Right lung (tissue), 10 donors: ENCODE results near the gene RHOBTB1. TPM values are rescaled to one million over a fixed set of nuclear protein-coding genes. Genes with fewer than 3 reads are reported as not detected.
"Not testable (repeated sequence)": the region's sequence is repeated elsewhere in the genome, so short reads cannot be mapped to it uniquely, and the experiment has no call there.

ENCODE experiments used
- DNase-seq, 2 donors: peaks; one replicate each; pipeline ENCODE4 v3.0.0-alpha.2; 2013
- long read RNA-seq, 8 donors: transcript quantifications; one replicate each; lab custom pipeline, GENCODE V29; 2026
- polyA plus RNA-seq, 5 donors: library from polyadenylated mRNA; unstranded; fragments of 120-200 nt; gene quantifications; one replicate each; pipeline versions ENCODE4 v1.2.1 to v1.2.3, GENCODE V29; 2013; ENCODE audit warnings: inconsistent platforms in 1 of 5, low replicate concordance in 1 of 5; ENCODE audit not compliant: insufficient read length in 5 of 5, insufficient read depth in 1 of 5

Gene RHOBTB1, protein sequence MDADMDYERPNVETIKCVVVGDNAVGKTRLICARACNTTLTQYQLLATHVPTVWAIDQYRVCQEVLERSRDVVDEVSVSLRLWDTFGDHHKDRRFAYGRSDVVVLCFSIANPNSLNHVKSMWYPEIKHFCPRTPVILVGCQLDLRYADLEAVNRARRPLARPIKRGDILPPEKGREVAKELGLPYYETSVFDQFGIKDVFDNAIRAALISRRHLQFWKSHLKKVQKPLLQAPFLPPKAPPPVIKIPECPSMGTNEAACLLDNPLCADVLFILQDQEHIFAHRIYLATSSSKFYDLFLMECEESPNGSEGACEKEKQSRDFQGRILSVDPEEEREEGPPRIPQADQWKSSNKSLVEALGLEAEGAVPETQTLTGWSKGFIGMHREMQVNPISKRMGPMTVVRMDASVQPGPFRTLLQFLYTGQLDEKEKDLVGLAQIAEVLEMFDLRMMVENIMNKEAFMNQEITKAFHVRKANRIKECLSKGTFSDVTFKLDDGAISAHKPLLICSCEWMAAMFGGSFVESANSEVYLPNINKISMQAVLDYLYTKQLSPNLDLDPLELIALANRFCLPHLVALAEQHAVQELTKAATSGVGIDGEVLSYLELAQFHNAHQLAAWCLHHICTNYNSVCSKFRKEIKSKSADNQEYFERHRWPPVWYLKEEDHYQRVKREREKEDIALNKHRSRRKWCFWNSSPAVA
- polyA plus RNA-seq = 10 to 100 TPM; 41.7 to 55.4 (median 49.5) TPM
- long read RNA-seq, donor 1, full-length matches to known transcripts = 4 of 4 reads
- long read RNA-seq, donor 1, partial matches to known transcripts = 0 of 4 reads
- long read RNA-seq, donor 1, other reads (novel, unspliced or antisense) = 0 of 4 reads
- long read RNA-seq, donor 2, full-length matches to known transcripts = 2 of 2 reads
- long read RNA-seq, donor 2, partial matches to known transcripts = 0 of 2 reads
- long read RNA-seq, donor 2, other reads (novel, unspliced or antisense) = 0 of 2 reads
- long read RNA-seq, donor 3, full-length matches to known transcripts = 2 of 2 reads
- long read RNA-seq, donor 3, partial matches to known transcripts = 0 of 2 reads
- long read RNA-seq, donor 3, other reads (novel, unspliced or antisense) = 0 of 2 reads
- long read RNA-seq, donor 4, full-length matches to known transcripts = 3 of 3 reads
- long read RNA-seq, donor 4, partial matches to known transcripts = 0 of 3 reads
- long read RNA-seq, donor 4, other reads (novel, unspliced or antisense) = 0 of 3 reads
- long read RNA-seq, donor 5, full-length matches to known transcripts = 3 of 3 reads
- long read RNA-seq, donor 5, partial matches to known transcripts = 0 of 3 reads
- long read RNA-seq, donor 5, other reads (novel, unspliced or antisense) = 0 of 3 reads
- long read RNA-seq, donor 6, full-length matches to known transcripts = 4 of 4 reads
- long read RNA-seq, donor 6, partial matches to known transcripts = 0 of 4 reads
- long read RNA-seq, donor 6, other reads (novel, unspliced or antisense) = 0 of 4 reads
- long read RNA-seq, donor 7 = 0 reads
- long read RNA-seq, donor 8, full-length matches to known transcripts = 1 of 1 reads
- long read RNA-seq, donor 8, partial matches to known transcripts = 0 of 1 reads
- long read RNA-seq, donor 8, other reads (novel, unspliced or antisense) = 0 of 1 reads

DNA sequence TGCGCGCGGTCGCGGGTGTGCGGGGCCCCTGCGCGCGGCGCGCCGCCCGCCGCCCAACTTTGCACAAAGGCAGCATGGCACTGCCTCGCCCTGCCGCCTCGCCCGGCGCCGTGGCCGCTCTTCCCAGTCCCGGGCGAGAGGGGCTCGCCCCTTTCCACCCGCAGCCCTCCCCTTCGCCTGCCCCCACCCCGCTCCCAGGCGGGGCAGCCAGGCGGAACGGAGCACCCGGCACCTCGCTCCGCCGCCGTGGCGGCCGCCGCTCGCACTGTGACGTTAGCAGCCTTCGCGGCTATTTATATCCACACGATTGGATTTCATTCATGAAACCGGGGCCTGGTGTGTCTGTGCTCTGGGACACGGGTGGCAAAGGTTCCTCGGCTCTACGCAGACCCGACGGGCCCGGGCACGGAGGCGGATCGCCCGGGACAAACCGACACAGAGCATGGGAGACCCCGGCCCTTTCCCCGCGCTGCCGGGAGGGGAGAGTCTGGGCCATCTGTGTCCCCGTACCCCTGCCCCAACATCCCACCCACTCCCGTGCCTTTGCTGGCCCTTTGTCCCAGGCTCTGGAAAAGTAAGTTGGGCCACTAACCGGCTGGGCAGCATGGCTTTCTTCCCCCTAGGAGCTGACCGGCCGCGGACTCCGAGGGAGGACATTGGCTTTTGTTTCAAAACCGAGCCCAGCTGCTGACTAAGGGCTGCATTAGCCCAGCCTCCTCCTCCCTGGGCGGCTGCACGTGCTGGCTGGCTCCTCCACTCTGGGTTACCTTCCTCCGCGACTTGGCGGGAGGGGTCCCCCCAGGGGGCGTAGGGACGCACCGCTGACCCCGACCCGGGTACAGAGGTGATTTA is at the start of gene RHOBTB1:
Gene RHOBTB1, minus strand, starts transcription at position 128 of the 852 bp plus-strand sequence. CDS start 32,643 bp downstream, outside the sequence.
- DNase-seq = peak; percentile 87 to 88

DNA sequence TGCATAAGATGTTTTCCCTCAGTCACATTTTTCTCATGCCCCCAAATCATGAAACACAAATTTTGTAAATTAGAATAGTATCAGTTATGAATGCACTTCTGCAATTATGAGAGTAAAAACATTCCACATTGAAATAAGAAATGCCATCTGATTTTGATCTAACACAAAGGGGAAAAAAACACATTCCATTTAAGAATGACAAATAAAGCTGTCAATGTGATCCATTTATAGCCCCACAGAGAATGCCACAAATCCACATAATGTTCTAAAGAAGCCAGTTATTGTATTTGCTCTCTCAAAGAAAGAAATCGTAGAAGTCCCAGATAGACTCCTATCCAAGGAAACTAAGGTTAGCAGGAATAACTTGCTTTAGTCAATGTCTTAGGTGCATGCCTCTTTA is 48.7 kb upstream of the RHOBTB1 start:
- no peak for DNase-seq

DNA sequence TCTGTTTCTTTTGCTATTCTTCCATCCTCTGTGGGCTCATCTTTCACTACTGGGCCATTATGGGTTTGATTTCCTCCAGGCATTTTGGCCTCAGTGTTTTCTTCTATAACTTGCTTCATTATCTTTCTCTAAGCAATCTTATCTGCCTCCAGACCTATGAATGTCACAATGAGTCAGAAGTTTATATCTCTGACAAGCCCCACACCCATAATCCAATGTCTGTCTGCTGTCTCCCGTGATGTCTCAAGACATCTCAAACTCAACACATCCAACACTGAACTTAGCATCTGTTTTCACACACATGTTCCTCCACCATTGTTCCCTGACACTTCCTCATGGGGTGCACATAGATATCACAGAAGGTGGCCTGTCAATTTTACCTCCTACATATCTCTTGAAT is 46.7 kb upstream of the RHOBTB1 start:
- no peak for DNase-seq

DNA sequence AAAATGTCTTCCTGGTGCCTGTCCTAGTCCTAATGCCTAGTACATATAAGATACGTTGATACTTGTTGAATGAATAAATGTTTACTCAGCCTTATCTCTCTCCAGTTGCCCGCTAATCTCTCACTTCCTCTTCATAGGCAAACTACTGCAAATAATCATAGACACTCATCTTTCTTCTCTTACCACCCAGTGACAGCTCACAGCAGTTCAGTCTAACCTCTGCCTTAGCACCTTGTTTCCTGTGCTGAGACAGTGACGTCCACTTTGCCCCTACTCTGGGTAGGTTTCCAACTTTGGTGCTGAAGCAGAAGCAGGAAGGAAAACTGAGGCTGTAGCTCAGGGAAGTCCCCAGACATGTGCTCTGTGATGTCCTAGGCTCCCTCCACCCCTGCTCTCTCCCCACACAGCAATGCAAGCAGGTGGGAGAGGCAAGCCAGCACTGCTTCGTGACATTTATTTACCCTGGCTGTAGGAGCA is 45.5 kb upstream of the RHOBTB1 start:
- DNase-seq = no peak

DNA sequence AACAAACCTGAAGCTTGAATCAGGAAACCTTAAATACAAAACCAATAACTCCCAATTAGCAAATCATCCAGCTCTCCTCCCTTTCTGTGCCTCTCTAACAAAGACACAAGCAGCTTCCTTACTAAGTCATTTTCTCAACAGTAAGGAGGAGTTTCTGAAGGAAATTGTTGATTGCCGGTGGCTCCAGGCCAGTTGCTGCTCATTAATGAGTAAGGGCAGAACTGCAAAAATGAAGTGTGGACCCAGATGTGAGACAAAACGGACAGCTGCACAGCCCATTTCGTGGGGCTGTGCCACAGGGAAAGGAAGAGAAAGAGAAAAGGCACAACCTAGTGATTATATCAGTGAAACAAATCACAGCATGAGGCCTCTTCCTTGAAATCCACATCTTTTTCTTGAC is 42.8 kb upstream of the RHOBTB1 start:
- peak; percentile 59 to 64 for DNase-seq

DNA sequence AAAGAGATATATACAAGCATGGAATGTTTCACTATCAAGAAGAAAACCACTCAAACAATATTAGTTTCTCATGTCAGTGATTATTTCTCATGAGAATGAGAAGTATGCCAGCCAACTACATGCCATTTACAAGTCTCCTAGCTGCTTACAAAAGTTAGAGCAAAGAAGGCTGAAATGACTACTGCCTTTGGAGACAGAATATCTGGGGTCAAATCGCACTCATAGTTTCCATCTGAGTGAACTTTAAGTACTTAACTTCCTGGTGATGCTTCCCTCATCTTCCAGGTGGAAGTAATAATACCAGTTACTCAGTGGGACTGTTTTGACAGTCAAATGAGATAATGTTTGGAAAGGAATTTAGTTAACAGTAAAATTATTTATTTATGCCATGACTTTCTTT is 42.0 kb upstream of the RHOBTB1 start:
- no peak for DNase-seq

DNA sequence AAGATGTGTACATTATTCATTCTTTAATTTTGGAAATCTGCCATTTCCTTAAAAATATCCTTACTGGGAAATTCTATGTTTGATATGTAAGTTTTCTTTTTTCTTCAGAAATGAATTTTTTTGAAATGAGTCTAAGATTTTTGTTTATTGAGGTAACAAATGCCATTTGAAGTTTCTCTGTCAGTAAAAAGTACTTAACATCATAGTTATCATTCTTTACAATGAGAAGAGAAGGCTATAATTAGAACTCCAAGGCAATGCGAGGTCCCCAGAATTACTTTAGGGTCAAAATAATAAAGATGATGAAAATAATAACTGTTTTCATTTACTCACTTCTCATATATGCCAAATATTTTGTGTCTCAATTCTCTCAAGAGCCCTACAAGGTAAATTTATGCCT is 37.0 kb upstream of the RHOBTB1 start:
- no peak for DNase-seq

DNA sequence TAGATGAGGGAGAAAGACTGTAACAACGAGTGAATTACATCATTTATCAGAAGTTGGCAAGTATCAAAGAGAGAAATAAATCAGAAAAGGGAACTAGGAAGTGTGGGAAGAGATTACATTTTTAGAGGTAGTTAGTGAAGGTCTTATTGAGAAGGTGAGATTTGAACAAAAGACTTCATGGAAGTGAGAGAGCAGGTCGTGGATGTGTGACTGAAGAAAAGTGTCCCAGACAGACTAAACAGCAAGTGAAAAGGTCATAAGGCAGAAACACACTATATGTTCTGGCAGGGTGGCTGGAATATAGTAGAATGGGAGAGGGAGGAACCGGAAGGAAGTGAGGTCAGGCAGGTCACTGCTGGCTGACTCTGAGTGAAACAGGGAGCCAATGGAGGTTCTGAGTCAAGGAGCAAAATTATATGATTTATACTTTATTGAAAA is 35.7 kb upstream of the RHOBTB1 start:
- DNase-seq = no peak

DNA sequence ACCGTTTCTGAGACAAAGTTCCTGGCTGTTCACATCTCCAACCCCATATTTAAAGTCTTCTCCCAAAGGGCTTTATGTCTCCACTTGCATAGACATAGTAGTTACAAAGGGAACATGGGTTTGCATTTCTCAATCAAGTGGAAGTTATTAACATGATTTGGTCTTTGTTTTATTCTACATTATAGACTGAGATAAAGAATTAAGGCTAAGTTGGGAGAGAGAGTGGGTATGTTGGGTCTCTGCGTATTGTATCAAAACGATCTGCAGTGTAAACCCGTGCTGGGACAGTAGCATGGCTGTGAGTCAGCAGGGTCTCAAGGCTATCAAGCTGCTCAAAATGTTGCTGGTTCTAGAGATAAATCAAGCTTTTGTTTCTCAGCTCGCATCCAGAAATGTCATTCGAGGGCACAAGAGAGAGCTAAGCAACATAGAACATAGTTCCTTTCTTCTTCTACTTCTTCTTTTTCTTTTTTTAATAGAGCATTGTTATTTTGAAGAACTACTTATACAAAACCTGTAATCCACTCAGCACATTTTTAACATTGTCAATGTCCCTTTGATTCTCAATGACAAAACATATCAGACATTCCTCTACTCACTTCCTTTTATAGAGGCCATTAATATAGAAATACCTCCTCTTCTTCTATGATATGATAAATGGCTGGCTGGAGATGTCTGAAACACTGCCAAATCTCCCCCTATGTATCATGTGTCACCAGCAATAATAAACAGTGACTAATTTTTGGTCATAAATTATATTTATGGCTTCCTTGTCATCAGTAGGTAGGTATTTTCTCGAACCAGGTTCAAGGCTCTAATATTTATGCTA is 34.5 kb upstream of the RHOBTB1 start:
- DNase-seq = no peak

DNA sequence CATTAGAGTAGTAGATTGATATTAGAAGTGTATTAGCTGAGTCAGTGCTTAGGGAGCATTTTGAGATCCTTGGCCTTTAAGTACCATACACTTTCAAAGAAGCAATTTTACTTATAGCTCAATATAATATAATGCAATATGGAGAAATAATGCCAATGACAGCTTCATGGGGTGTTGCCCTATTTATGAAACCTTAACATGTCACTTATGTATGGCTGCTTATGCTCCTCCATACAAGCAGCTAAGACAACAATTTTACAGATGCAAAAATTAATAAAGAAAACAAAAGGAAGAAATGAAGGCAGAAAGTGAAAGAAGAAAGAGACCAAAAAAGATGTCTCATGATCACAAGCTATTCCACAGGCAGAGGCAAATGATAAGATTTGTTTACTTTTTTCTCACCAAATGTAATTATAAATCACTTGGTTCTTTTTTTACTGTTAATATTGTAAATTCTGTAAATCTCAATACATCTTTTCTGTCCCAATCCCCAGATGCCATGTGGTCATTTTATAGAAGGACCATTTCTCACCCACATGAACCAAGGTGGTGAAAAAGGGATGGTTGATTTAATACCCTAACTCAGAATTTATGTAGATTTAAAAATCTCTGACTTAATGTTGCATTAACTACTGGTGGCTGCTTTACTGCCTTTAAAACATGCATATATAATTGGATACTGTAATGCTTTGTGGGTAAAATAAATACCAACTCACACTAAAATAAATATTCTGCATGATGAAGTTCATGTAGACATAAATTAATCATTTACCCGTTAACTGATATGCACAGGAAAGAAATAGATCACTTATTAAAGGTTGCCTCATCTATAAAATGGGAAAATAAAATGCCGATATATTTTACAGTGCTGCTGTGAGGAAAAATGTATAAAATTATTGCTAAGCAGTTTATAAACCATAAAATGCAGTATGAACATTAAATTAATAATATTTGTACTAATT is 33.5 kb upstream of the RHOBTB1 start:
- no peak for DNase-seq

DNA sequence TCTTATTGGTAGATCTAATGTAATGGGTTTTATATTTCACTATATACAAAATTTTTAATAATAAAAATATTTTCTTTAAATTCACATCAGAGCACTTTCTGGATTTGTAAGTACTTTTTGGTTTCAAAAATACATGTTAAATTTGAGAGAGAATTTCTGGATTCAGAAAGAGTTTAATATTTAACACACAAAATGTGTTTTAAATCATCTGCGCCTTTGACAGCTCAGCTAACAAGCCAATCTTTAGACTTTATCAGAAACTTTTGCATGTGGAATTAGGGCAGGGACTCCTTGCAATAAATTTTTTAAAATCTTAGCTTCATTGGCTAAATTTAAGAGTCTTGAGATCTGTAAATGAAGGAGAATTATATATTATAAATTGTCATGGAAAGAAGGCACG is 32.7 kb upstream of the RHOBTB1 start:
- no peak for DNase-seq

DNA sequence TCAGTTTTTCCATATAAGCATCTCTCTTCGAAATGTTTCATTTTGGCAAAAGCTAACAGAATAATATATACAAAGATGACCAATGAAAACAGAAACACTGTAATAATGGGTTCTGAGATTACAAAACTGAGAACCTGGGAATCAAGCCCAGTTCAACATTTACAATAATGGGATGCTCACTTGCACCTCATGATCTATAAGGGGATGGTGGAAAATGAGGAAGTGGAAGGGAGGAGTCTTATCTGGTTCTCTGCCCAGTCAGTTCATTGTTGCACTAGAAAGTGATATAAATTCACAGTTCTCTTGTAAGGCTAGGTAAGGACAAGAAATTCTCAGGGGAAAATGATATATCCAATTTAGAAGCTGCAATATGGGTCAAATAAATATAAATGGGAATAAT is 31.7 kb upstream of the RHOBTB1 start:
- peak; percentile 78 to 83 for DNase-seq

DNA sequence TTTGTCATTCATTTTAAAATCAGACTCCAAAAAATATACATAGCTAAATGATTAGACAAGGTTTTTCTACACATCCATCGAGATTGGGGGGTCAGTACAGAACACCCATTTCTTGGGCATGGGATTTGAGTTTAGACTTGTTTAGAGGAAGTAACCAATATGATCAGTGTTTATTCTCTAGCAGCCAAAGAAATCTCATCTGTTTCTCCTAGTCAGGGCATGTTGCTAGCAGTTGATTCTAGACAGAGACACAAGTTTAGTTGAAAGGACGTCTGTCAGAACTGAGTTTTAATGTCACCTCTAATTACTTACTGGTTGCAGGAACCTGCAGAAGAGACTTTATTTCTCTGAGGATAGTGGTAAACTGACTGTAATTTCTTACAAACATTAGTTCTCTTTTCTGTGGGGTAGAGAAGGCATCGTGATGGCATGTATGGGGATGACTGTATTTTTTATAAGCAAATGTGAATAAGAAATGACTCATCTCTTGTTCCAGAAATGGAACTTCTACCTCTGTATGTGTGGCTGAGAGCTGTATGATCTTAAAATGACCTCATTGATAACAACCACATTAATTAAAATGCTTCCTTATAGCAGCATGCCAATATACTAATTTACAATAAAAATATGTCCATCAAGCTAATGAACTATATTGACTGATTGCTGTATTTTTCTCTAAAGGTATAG is 30.6 kb upstream of the RHOBTB1 start:
- no peak for DNase-seq

DNA sequence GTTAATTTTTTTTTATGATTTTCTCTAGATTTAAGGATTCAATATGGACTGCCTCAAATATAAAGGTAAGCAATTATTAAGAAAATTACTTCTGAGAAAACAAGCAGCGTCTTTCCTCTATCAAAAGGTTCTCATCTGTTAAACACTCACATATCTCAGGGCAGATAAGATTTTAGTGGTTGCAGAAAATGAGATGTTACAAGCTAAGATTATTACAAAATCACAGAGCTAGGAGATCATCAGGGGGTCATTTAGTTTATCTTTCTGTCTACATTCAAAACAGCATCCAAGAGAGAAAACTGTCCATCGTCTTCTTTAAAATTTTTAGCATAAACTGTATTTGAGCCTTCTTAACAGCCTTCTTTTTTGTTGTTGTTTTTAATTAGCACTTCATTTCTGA is 29.1 kb upstream of the RHOBTB1 start:
- DNase-seq = no peak

DNA sequence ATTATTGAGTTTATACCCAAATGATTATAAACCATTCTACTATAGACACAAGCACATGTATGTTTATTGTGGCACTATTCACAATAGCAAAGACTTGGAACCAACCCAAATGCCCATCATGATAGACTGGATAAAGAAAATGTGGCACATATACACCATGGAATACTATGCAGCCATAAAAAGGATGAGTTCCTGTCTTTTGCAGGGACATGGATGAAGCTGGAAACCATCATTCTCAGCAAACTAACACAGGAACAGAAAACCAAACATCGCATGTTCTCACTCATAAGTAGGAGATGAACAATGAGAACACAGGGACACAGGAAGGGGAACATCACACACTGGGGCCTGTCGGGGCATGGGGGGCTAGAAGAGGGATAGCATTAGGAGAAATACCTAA is 28.2 kb upstream of the RHOBTB1 start:
- DNase-seq = not testable (repeated sequence)

DNA sequence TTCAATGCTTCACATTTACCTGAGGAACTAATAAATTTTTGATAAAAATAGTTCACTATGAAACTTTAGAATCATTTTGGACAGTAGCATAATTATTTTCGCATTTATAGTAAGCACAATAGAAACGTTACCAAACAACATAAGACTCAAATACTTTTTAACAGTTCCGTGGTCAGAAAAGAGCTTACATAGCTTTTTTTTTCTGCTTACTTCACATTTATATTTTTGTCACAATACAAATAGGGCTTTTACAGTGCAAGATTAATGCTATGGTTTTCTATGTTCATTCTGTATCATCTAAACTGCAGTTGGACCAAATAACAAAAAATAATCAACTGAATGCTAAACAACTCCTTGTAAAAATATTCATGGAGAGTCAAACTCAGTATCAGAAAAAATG is 26.5 kb upstream of the RHOBTB1 start:
- no peak for DNase-seq

DNA sequence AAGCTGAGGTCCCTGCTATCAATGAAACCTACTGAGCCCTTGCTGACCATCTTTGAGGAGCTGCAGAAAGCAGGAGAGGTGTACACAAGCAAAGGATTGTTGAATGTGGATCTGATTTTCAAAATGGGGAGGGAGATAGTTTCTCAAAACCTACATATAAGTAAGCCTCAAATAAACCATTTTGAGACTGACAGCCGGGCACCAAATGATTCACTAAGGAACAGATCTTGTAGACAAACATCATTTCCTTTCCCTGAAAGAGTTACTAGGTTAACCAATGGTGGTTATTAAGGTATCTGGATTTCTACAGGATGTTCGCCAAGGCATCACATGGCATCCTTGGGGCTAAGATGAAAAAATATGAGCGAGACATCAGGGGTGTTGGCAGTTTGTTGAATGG is 24.5 kb upstream of the RHOBTB1 start:
- DNase-seq = no peak
